ENCODE measurements around the gene POPDC3. TPM values are rescaled to one million over a fixed set of nuclear protein-coding genes. Genes with fewer than 3 reads are reported as not detected.
"Not testable (repeated sequence)": the region's sequence is repeated elsewhere in the genome, so short reads cannot be mapped to it uniquely, and the experiment has no call there.

Gene POPDC3
- total and polyA plus RNA-seq, 2 of the 13 experiments (the other 11 are each of a cell fraction or from before 2014, with no cell fraction given): 0.18 to 0.20 TPM

DNA sequence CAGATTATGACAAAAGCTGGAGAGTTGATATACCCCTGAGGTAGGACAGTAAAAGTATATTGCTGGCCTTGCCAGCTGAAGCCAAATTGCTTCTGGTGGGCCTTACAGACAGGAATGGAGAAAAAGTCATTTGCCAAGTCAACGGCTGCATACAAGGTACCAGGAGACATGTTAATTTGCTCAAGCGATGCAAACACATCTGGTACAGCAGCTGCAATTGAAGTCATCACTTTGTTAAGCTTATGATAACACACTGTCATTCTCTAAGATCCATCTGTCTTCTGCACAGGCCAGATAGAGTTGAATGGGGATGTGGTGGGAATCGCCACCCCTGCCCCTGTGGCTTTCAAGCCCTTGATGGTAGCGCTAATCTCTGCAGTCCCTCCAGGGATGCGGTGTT, 40.4 kb upstream of the POPDC3 start (continued):
- TF ChIP-seq MEF2D (CRISPR knock-in tag; IDR thresholded peaks at IDR 0.05): no peak

DNA sequence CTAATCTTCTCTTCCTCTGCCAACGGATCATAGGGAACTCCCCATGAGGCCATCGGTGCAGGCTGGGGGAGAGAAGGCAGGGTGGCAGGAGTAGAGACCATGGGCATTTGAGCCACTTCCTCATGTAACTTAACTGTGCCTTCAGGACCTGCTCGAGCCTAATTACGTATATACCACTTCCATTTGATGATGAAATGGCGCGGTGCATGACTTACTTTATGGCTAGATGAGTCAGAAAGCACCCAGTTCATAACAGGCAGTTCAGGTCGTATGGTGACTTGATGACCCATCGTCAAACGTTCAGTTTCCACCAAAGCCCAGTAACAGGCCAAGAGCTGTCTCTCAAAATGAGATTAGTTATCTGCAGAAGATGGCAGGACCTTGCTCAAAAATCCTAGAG, 39.4 kb upstream of the POPDC3 start:
- H4K20me1 ChIP-seq (ENCODE audit: insufficient read depth, low read length); CTCF ChIA-PET (ENCODE audit: low intra/inter-chr PET ratio, low total read pairs); BruUV-seq (replicated peaks); H3K4me1 ChIP-seq (ENCODE audit: insufficient read depth, low read length); H2AFZ ChIP-seq (ENCODE audit: low read length); intact Hi-C loops (cut with micrococcal nuclease; ENCODE audit: unreplicated experiment); H3K9me3 ChIP-seq (ENCODE audit: low read length); H3K36me3 ChIP-seq (replicated peaks in 1 of 2; ENCODE audit: control insufficient read depth in 1 of 2, insufficient read depth in 2 of 2, low read length in 2 of 2); DNase-seq (ENCODE audit: low spot score); H3K9ac ChIP-seq (ENCODE audit: insufficient read depth, low read depth, low read length); H3K4me2 ChIP-seq (ENCODE audit: low read depth, low read length); H3K27me3 ChIP-seq (ENCODE audit: control insufficient read depth in 1 of 2, insufficient read depth in 2 of 2, low read length in 2 of 2); H3K4me3 ChIP-seq (replicated peaks in 1 of 3; ENCODE audit: insufficient read depth in 1 of 3, low read depth in 2 of 3, low read length in 3 of 3); POLR2A ChIA-PET; ATAC-seq; H3K27ac ChIP-seq (ENCODE audit: extremely low read length, insufficient read depth, low read length); H3K79me2 ChIP-seq (ENCODE audit: insufficient read depth, low read length); in situ Hi-C loops (cut with HindIII; ENCODE audit: extremely low pct_ligation_motif_present, low pct_unique_long_range_greater_than_20kb); FAIRE-seq: not testable (repeated sequence)
- 2% methylated on average over 9 of the region's 9 CpGs for WGBS (ENCODE audit: low lambda C conversion rate)

DNA sequence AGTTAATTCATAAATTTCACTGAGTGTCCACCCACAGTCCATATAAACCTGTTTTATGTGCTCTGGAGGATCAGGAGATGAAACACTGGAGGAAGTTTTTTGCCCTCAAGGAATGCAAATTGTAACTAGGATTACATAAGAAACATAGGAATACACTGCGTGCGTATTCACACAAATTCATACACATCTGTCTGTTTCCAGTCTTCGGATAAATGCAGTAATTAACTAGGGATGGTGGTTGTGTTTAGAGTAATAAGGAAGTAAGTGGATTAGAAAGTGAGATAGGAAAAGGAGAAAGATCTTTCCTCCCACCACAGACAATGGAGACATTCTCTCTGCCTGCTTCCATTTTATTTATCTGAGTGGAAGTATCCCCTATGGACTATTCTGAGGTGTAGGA, 35.7 kb upstream of the POPDC3 start:
- H2AFZ ChIP-seq (ENCODE audit: low read length): no peak overlapping the region
- H3K36me3 ChIP-seq (replicated peaks in 1 of 2; ENCODE audit: control insufficient read depth in 1 of 2, insufficient read depth in 2 of 2, low read length in 2 of 2): no peaks in the 10 kb centered on the region
- H4K20me1 ChIP-seq (ENCODE audit: insufficient read depth, low read length): no peaks in the 10 kb centered on the region
- ATAC-seq (no peak), FAIRE-seq (no peak), DNase-seq (ENCODE audit: low spot score) (no peak)
- CTCF ChIA-PET (ENCODE audit: low intra/inter-chr PET ratio, low total read pairs): no interaction called here
- in situ Hi-C loops (cut with HindIII; ENCODE audit: extremely low pct_ligation_motif_present, low pct_unique_long_range_greater_than_20kb) (no loop called here), intact Hi-C loops (cut with micrococcal nuclease; ENCODE audit: unreplicated experiment) (no loop called here)
- no peak overlapping the region for H3K4me2 ChIP-seq (ENCODE audit: low read depth, low read length)
- no peak overlapping the region for H3K4me3 ChIP-seq (replicated peaks in 1 of 3; ENCODE audit: insufficient read depth in 1 of 3, low read depth in 2 of 3, low read length in 3 of 3)
- no peak overlapping the region for H3K27ac ChIP-seq (ENCODE audit: extremely low read length, insufficient read depth, low read length)
- no peaks in the 10 kb centered on the region for H3K9me3 ChIP-seq (ENCODE audit: low read length)
- no peak overlapping the region for H3K9ac ChIP-seq (ENCODE audit: insufficient read depth, low read depth, low read length)
- 76% methylated on average over 3 of the region's 3 CpGs for WGBS (ENCODE audit: low lambda C conversion rate)
- TF ChIP-seq KDM6A (CRISPR knock-in tag; IDR thresholded peaks at IDR 0.05; ENCODE audit: low read depth): no peak
- TF ChIP-seq ZNF484 (CRISPR knock-in tag; IDR thresholded peaks at IDR 0.05; ENCODE audit: borderline replicate concordance, low read depth): no peak
- TF ChIP-seq, protein P1, sequence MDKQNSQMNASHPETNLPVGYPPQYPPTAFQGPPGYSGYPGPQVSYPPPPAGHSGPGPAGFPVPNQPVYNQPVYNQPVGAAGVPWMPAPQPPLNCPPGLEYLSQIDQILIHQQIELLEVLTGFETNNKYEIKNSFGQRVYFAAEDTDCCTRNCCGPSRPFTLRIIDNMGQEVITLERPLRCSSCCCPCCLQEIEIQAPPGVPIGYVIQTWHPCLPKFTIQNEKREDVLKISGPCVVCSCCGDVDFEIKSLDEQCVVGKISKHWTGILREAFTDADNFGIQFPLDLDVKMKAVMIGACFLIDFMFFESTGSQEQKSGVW (CRISPR knock-in tag; IDR thresholded peaks at IDR 0.05; ENCODE audit: borderline replicate concordance): no peak
- no peak for TF ChIP-seq SP5 (CRISPR knock-in tag; IDR thresholded peaks at IDR 0.05; ENCODE audit: borderline replicate concordance, low read depth)
- TF ChIP-seq STAT5B (CRISPR knock-in tag; IDR thresholded peaks at IDR 0.05): no peak
- no peak for TF ChIP-seq CENPT (CRISPR knock-in tag; IDR thresholded peaks at IDR 0.05; ENCODE audit: low read depth)
- TF ChIP-seq ZNF282 (IDR thresholded peaks at IDR 0.05; ENCODE audit: partially characterized antibody): no peak
- TF ChIP-seq, protein P2, sequence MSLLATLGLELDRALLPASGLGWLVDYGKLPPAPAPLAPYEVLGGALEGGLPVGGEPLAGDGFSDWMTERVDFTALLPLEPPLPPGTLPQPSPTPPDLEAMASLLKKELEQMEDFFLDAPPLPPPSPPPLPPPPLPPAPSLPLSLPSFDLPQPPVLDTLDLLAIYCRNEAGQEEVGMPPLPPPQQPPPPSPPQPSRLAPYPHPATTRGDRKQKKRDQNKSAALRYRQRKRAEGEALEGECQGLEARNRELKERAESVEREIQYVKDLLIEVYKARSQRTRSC (CRISPR knock-in tag; IDR thresholded peaks at IDR 0.05; ENCODE audit: low read depth): no peak
- TF ChIP-seq ZNF124 (CRISPR knock-in tag; IDR thresholded peaks at IDR 0.05): no peak
- TF ChIP-seq ARNT (IDR thresholded peaks at IDR 0.05): no peak
- H3K79me2 ChIP-seq (ENCODE audit: insufficient read depth, low read length): no peaks in the 10 kb centered on the region
- BruUV-seq (replicated peaks): no TSS peak
- POLR2A ChIA-PET: no interaction called here
- no peaks in the 10 kb centered on the region for H3K27me3 ChIP-seq (ENCODE audit: control insufficient read depth in 1 of 2, insufficient read depth in 2 of 2, low read length in 2 of 2)
- peaks cover 4% of the 10 kb centered on the region for H3K4me1 ChIP-seq (ENCODE audit: insufficient read depth, low read length)
